Mesenchymal stem cell (in vitro differentiated cells and primary cell): ENCODE data around the gene TNNT1.

Experiments
- DNase-seq: peaks from one replicate; pipeline ENCODE4 v3.0.0-alpha.2; 2013
- H2AFZ ChIP-seq: one replicate; pipeline ENCODE4 v1.6.1; 2013; ENCODE audit warnings: low read depth, mild to moderate bottlenecking, control low read depth, inconsistent platforms, low read length, moderate library complexity
- H2AK5ac ChIP-seq: 2 replicates; pipeline ENCODE4 v1.6.1; 2013; ENCODE audit warnings: low read length, moderate library complexity, mild to moderate bottlenecking, inconsistent platforms; ENCODE audit not compliant: severe bottlenecking
- H2BK120ac ChIP-seq: one replicate; pipeline ENCODE4 v1.6.1; 2013; ENCODE audit warnings: low read depth, mild to moderate bottlenecking, inconsistent platforms, low read length, moderate library complexity
- H2BK12ac ChIP-seq, 2 experiments: one replicate each; pipeline ENCODE4 v1.6.1; 2013; ENCODE audit warnings: inconsistent platforms in 2 of 2, low read length in 2 of 2, mild to moderate bottlenecking in 2 of 2, moderate library complexity in 2 of 2, control low read depth in 1 of 2
- H2BK15ac ChIP-seq: one replicate; pipeline ENCODE4 v1.6.1; 2013; ENCODE audit warnings: mild to moderate bottlenecking, low read depth, inconsistent platforms; ENCODE audit not compliant: poor library complexity, severe bottlenecking
- H2BK5ac ChIP-seq: 2 replicates; pipeline ENCODE4 v1.6.1; 2013; ENCODE audit warnings: low read depth, mild to moderate bottlenecking, low read length, control low read depth, inconsistent platforms; ENCODE audit not compliant: poor library complexity, severe bottlenecking
- H3K14ac ChIP-seq, 2 experiments: one replicate each; pipeline ENCODE4 v1.6.1; 2013; ENCODE audit warnings: inconsistent platforms in 2 of 2, low read length in 2 of 2, control low read depth in 1 of 2, mild to moderate bottlenecking in 1 of 2, moderate library complexity in 1 of 2
- H3K18ac ChIP-seq, 2 experiments: one replicate each; pipeline ENCODE4 v1.6.1; 2013; ENCODE audit warnings: inconsistent platforms in 2 of 2, low read length in 2 of 2, control low read depth in 1 of 2, low read depth in 1 of 2, mild to moderate bottlenecking in 1 of 2
- H3K23ac ChIP-seq, 2 experiments: one replicate each; pipeline ENCODE4 v1.6.1; 2013; ENCODE audit warnings: inconsistent platforms in 2 of 2, low read length in 2 of 2, mild to moderate bottlenecking in 2 of 2, moderate library complexity in 2 of 2, control low read depth in 1 of 2
- H3K27ac ChIP-seq: 2 replicates; pipeline ENCODE4 v1.5.1; 2013; ENCODE audit warnings: mild to moderate bottlenecking, moderate library complexity, low read length, control low read depth, inconsistent platforms; ENCODE audit not compliant: poor library complexity, severe bottlenecking
- H3K27me3 ChIP-seq, 2 experiments: 2 replicates each; pipeline versions ENCODE4 v1.6.1 to v1.7.0; 2013; ENCODE audit warnings: low read length in 2 of 2, mild to moderate bottlenecking in 2 of 2, moderate library complexity in 2 of 2, control low read depth in 1 of 2, inconsistent platforms in 1 of 2; ENCODE audit not compliant: control insufficient read depth in 1 of 2, insufficient read depth in 1 of 2
- H3K36me3 ChIP-seq, 2 experiments: 2 replicates each; pipeline versions ENCODE4 v1.6.1 to v1.7.0; 2013; ENCODE audit warnings: low read length in 2 of 2, control low read depth in 1 of 2, inconsistent platforms in 1 of 2, low read depth in 1 of 2, mild to moderate bottlenecking in 1 of 2; ENCODE audit not compliant: insufficient read depth in 2 of 2, control insufficient read depth in 1 of 2
- H3K4ac ChIP-seq, 2 experiments: one replicate each; pipeline ENCODE4 v1.6.1; 2013; ENCODE audit warnings: inconsistent platforms in 2 of 2, low read length in 2 of 2, mild to moderate bottlenecking in 2 of 2, moderate library complexity in 2 of 2, control low read depth in 1 of 2, low read depth in 1 of 2
- H3K4me1 ChIP-seq: 2 replicates; pipeline ENCODE4 v1.6.1; 2013; ENCODE audit warnings: low read depth, low read length, control low read depth; ENCODE audit not compliant: control insufficient read depth, insufficient read depth
- H3K4me2 ChIP-seq: 2 replicates; pipeline ENCODE4 v1.6.1; 2013; ENCODE audit warnings: low read length, mild to moderate bottlenecking, inconsistent platforms; ENCODE audit not compliant: poor library complexity, severe bottlenecking
- H3K4me3 ChIP-seq, 2 experiments: 2 replicates each; pipeline versions ENCODE4 v1.5.1 to v1.7.0; 2013; ENCODE audit warnings: low read length in 2 of 2, mild to moderate bottlenecking in 2 of 2, control low read depth in 1 of 2, low read depth in 1 of 2; ENCODE audit not compliant: insufficient read depth in 1 of 2
- H3K79me1 ChIP-seq: replicated peaks from 2 replicates; pipeline ENCODE4 v1.6.1; 2013; ENCODE audit warnings: mild to moderate bottlenecking, control low read depth, low read length, inconsistent platforms; ENCODE audit not compliant: poor library complexity, severe bottlenecking
- H3K9ac ChIP-seq: 2 replicates; pipeline ENCODE4 v1.7.0; 2013; ENCODE audit warnings: mild to moderate bottlenecking, low read length, moderate library complexity
- H3K9me3 ChIP-seq: 2 replicates; pipeline ENCODE4 v1.7.0; 2013; ENCODE audit warnings: mild to moderate bottlenecking, low read length; ENCODE audit not compliant: control insufficient read depth
- H4K8ac ChIP-seq: one replicate; pipeline ENCODE4 v1.6.1; 2013; ENCODE audit warnings: inconsistent platforms, mild to moderate bottlenecking, low read length, moderate library complexity
- H4K91ac ChIP-seq: one replicate; pipeline ENCODE4 v1.6.1; 2013; ENCODE audit warnings: mild to moderate bottlenecking, low read length, inconsistent platforms
- WGBS: methylation state at CpG from one replicate; pipeline ENCODE4 v1.1.7; 2013; ENCODE audit warnings: mixed read lengths; 5-methylcytosine and 5-hydroxymethylcytosine counted together

Gene TNNT1

DNA sequence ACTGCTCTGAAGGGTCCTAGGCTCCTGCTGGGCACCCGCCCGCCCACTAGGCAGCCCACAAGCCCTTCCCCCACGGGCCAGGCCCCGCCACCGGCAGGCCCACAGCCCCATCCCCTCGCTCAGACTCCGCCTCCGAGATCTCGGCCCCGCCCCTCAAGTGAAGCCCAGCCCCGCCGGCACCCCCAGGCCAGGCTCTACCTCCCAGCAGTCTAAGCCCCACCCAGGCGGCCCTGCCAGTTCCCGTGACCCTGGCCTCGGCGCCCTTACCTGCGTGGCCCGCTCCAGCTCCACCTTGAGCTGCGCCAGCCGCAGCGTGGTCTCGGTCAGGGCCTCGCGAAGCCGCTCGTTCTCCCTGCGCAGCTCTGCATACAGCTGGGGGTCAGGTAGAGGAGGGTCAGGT, 57.1 kb downstream of the TNNT1 start:
- Histone ChIP-seq H2BK5ac (no peak overlapping the region), H2AFZ (no peak overlapping the region), H2BK15ac (no peak overlapping the region), H3K36me3 (peaks cover 30 to 67% of the 10 kb centered on the region in 2 experiments), H3K23ac (no peak overlapping the region), H2BK12ac (no peak overlapping the region), H3K4me1 (peaks cover 21% of the 10 kb centered on the region), H2BK120ac (no peak overlapping the region), H3K18ac (no peak overlapping the region), H4K8ac (no peak overlapping the region), H3K79me1 (peaks cover 10% of the 10 kb centered on the region), H3K27ac (no peak overlapping the region), H3K9me3 (no peaks in the 10 kb centered on the region), H3K27me3 (peaks cover 0 to under 1% of the 10 kb centered on the region in 2 experiments), H4K91ac (no peak overlapping the region), H3K14ac (no peak overlapping the region), H3K4me3 (no peak overlapping the region), H3K4me2 (no peak overlapping the region), H3K9ac (no peak overlapping the region), H2AK5ac (no peak overlapping the region), H3K4ac (no peak overlapping the region)
- 80% methylated on average over 23 of the region's 27 CpGs for WGBS
- DNase-seq = no peak

DNA sequence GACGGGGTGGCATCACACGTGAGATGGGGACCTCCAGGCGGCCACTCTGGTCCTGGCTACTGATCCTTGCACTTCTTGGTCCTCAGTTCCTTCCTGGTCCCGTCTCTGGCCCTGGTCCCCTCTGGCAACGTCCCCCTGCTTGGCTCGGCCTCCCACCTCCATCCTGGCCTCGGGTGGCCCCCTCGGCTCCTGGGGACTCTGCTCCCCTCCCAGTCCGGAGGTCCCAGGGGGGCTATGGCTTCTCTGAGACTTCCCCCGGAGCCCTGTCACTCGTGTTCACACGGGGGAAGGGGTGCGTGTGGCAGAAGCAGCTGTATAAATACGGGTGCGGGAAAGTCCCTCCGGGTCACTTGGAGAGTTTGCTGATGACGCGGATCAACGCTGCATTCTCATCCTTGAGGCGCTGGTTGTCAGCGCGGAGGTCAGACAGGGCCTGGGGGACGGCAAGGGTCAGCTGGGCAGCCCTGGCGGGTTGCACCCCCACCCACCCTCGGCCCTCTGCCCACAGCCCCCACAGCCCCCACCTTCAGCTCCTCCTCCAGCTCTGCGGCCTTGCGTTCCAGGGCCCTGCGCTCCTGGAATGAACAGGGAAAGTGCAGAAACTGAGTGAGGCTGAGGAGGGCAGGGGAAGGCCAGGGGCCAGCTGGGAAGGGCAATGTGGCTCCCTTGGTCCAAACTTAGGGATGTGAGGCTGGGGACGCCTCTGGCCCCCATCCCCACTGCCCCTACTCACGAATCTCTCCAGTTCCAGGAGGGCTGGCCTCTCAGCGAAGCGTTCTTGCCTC, 57.7 kb downstream of the TNNT1 start:
- Histone ChIP-seq H2BK120ac (no peak overlapping the region), H3K4ac (no peak overlapping the region), H3K4me3 (no peak overlapping the region), H4K91ac (no peak overlapping the region), H3K9ac (no peak overlapping the region), H3K14ac (no peak overlapping the region), H3K9me3 (no peaks in the 10 kb centered on the region), H3K23ac (no peak overlapping the region), H3K27ac (no peak overlapping the region), H2AK5ac (no peak overlapping the region), H2BK12ac (no peak overlapping the region), H3K18ac (no peak overlapping the region), H2AFZ (no peak overlapping the region), H2BK15ac (no peak overlapping the region), H3K4me1 (peaks cover 26% of the 10 kb centered on the region), H3K4me2 (no peak overlapping the region), H4K8ac (no peak overlapping the region), H2BK5ac (no peak overlapping the region), H3K36me3 (peaks cover 30 to 64% of the 10 kb centered on the region in 2 experiments), H3K27me3 (peaks cover under 1 to 6% of the 10 kb centered on the region in 2 experiments), H3K79me1 (peaks cover 10% of the 10 kb centered on the region)
- WGBS = 93% methylated on average over 21 of the region's 32 CpGs
- no peak for DNase-seq

DNA sequence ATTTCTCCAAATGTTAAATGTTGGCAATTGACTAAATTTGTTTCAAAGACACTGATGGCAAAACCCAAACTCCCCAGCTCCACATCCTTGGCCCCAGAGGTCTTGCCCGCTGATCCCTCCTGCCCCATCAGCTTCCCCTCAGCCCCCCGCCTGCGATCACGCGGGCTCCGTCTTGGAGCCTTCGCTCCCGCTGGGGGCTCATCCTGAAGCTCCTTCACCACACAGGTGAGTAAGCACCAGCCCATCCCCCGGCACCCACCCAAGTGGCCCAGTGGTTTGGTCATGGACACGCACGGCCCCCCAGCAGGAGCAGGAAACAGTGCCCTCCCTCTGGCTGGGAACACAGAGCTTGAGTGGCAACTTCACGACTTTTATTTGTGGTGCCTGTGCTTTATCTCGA, 58.4 kb downstream of the TNNT1 start:
- Histone ChIP-seq H3K9ac (no peak overlapping the region), H2BK12ac (no peak overlapping the region), H2BK5ac (no peak overlapping the region), H3K14ac (no peak overlapping the region), H2AFZ (no peak overlapping the region), H3K9me3 (no peaks in the 10 kb centered on the region), H3K79me1 (peaks cover 8% of the 10 kb centered on the region), H2BK120ac (no peak overlapping the region), H2BK15ac (no peak overlapping the region), H4K8ac (no peak overlapping the region), H3K27ac (no peak overlapping the region), H3K4me2 (no peak overlapping the region), H3K18ac (no peak overlapping the region), H2AK5ac (no peak overlapping the region), H3K36me3 (peaks cover 30 to 56% of the 10 kb centered on the region in 2 experiments), H3K4me1 (peaks cover 32% of the 10 kb centered on the region), H3K4me3 (no peak overlapping the region), H3K23ac (no peak overlapping the region), H4K91ac (no peak overlapping the region), H3K4ac (no peak overlapping the region), H3K27me3 (peaks cover 8 to 13% of the 10 kb centered on the region in 2 experiments)
- WGBS = 88% methylated on average over 13 of the region's 13 CpGs
- DNase-seq = no peak

DNA sequence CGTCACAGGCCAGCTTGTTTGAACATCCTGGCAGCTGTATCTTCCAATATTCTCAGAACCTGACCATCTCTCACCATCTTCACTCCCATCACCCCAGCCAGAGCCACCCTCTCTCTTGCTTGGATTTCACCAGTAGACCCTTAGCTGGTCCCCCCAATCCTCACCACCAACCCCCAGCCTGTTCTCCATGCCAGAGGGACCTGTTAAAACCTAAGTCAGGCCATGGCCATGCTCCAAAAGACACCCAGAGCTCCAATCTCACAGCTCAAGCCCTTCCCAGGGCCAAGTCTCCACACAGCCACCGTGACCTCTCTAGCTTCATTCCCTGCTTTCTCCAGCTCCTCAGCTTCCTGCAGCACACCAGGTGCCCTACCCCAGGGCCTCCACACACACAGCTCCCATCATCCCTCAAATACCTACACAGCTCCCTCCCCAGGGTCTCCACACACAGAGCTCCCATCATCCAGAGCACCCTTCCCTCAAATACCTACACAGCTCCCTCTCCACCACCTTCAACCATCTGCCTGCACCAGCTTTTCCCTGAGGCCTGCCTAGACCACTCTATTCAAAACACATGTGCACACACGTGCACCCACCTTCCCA, 59.6 kb downstream of the TNNT1 start:
- H3K79me1 ChIP-seq = peaks cover 7% of the 10 kb centered on the region
- H3K9me3 ChIP-seq = no peaks in the 10 kb centered on the region
- no peak overlapping the region for H2AK5ac ChIP-seq
- H2BK12ac ChIP-seq = no peak overlapping the region
- DNase-seq = no peak
- H3K4ac ChIP-seq = no peak overlapping the region
- H3K27me3 ChIP-seq = peaks cover 20 to 25% of the 10 kb centered on the region in 2 experiments
- WGBS = 96% methylated on average over 3 of the region's 3 CpGs
- H3K36me3 ChIP-seq = peaks cover 22 to 45% of the 10 kb centered on the region in 2 experiments
- H3K23ac ChIP-seq = no peak overlapping the region
- H3K27ac ChIP-seq = no peak overlapping the region
- H3K9ac ChIP-seq = no peak overlapping the region
- H3K4me1 ChIP-seq = peaks cover 32% of the 10 kb centered on the region
- H2AFZ ChIP-seq = no peak overlapping the region
- H4K91ac ChIP-seq = no peak overlapping the region
- H2BK120ac ChIP-seq = no peak overlapping the region
- H4K8ac ChIP-seq = no peak overlapping the region
- no peak overlapping the region for H2BK5ac ChIP-seq
- H3K4me2 ChIP-seq = no peak overlapping the region
- no peak overlapping the region for H3K4me3 ChIP-seq
- H3K18ac ChIP-seq = no peak overlapping the region
- H3K14ac ChIP-seq = no peak overlapping the region
- H2BK15ac ChIP-seq = no peak overlapping the region
